K562 (cell line): ENCODE measurements around the gene COL4A2.

Source experiments
- CEBPZ ChIP-seq: fragments of 150-350 bp; IDR thresholded peaks from 2 replicates; pipeline ENCODE4 v1.6.1; 2014; ENCODE audit warnings: low read depth, mild to moderate bottlenecking, low read length, borderline replicate concordance
- TF ChIP-seq, protein P1 (sequence below), 3 experiments: IDR thresholded peaks in 2 of 3; conservative IDR thresholded peaks in 1 of 3; 2 replicates each; pipeline ENCODE4 v1.5.1; 2011 to 2012; ENCODE audit warnings: low read length in 3 of 3, mild to moderate bottlenecking in 3 of 3, control low read depth in 2 of 3, improper control_type of control experiment in 1 of 3, inconsistent platforms in 1 of 3, low read depth in 1 of 3, mixed read lengths in 1 of 3, moderate library complexity in 1 of 3; ENCODE audit not compliant: insufficient read depth in 2 of 3

- TF ChIP-seq, protein P1, sequence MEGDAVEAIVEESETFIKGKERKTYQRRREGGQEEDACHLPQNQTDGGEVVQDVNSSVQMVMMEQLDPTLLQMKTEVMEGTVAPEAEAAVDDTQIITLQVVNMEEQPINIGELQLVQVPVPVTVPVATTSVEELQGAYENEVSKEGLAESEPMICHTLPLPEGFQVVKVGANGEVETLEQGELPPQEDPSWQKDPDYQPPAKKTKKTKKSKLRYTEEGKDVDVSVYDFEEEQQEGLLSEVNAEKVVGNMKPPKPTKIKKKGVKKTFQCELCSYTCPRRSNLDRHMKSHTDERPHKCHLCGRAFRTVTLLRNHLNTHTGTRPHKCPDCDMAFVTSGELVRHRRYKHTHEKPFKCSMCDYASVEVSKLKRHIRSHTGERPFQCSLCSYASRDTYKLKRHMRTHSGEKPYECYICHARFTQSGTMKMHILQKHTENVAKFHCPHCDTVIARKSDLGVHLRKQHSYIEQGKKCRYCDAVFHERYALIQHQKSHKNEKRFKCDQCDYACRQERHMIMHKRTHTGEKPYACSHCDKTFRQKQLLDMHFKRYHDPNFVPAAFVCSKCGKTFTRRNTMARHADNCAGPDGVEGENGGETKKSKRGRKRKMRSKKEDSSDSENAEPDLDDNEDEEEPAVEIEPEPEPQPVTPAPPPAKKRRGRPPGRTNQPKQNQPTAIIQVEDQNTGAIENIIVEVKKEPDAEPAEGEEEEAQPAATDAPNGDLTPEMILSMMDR (IDR thresholded peaks at IDR 0.05 in 2 of 3, conservative IDR thresholded peaks at IDR 0.05 in 1 of 3; ENCODE audit: insufficient read depth in 2 of 3, low read depth in 1 of 3, low read length in 3 of 3): no peak
- no peak for TF ChIP-seq CEBPZ
These were observed 27.9 kb downstream of the COL4A2 start for GRCh38 chr13:110334841-110335490.
